ENCODE measurements around the gene TAX1BP1.

GRCh38 chr7:27842851-27843250 lies 102.9 kb downstream of the TAX1BP1 start:
- TF ChIP-seq GATA2 (IDR thresholded peaks at IDR 0.05; ENCODE audit: low read depth, low read length) = no peak
- no peak for TF ChIP-seq GATA3 (IDR thresholded peaks at IDR 0.05; ENCODE audit: low read depth, low read length)

All from SH-SY5Y (cell line).